SK-N-SH treated with all-trans-retinoic acid at 6 μM for 48 hours (cell line): ENCODE results near the gene PTCHD4.

Experiments used
- ESRRG ChIP-seq: fragments of 250-450 bp; sonication (Bioruptor Pico); IDR thresholded peaks from 2 replicates; pipeline ENCODE4 v1.6.1; 2021; ENCODE audit warnings: mild to moderate bottlenecking
- OSR1 ChIP-seq: fragments of 250-450 bp; sonication (Bioruptor Pico); IDR thresholded peaks from 2 replicates; pipeline ENCODE4 v1.8.0; 2022; ENCODE audit warnings: moderate library complexity, mild to moderate bottlenecking, inconsistent platforms
- PPARA ChIP-seq: fragments of 250-450 bp; sonication (Bioruptor Pico); IDR thresholded peaks from 2 replicates; pipeline ENCODE4 v1.5.0; 2020; ENCODE audit warnings: mild to moderate bottlenecking, borderline replicate concordance
- TOX ChIP-seq: fragments of 250-450 bp; sonication (Bioruptor Pico); IDR thresholded peaks from 2 replicates; pipeline ENCODE4 v1.8.0; 2021; ENCODE audit warnings: mild to moderate bottlenecking, moderate library complexity, borderline replicate concordance

- TF ChIP-seq TOX (CRISPR knock-in tag) (no peak), PPARA (no peak), OSR1 (no peak), ESRRG (CRISPR knock-in tag) (no peak)
Measured at GRCh38 chr6:48109944-48110343, 1.1 kb downstream of the PTCHD4 start.
